Cardiac muscle cell (in vitro differentiated cells and primary cell): ENCODE measurements around the gene ADSS2. TPM values are rescaled to one million over a fixed set of nuclear protein-coding genes. Genes with fewer than 3 reads are reported as not detected.

Experiments used
- DNase-seq, 2 donors: peaks; one replicate each; pipeline versions ENCODE4 v3.0.0 to v3.0.0-alpha.2; 2010 to 2017; ENCODE audit warnings: low read depth in 1 of 2, low spot score in 1 of 2
- H3K27ac ChIP-seq: fragments of 200-600 bp; sonication (generic); 2 replicates; pipeline ENCODE4 v1.5.1; 2016
- H3K27me3 ChIP-seq: fragments of 200-600 bp; sonication (generic); 2 replicates; pipeline ENCODE4 v1.6.0; 2016; ENCODE audit warnings: control low read depth
- H3K36me3 ChIP-seq: fragments of 200-600 bp; sonication (generic); 2 replicates; pipeline ENCODE4 v1.5.1; 2016; ENCODE audit warnings: control low read depth
- H3K4me1 ChIP-seq: fragments of 200-600 bp; sonication (generic); 2 replicates; pipeline ENCODE4 v1.8.1; 2017; ENCODE audit warnings: low read depth, mild to moderate bottlenecking, mixed run types
- H3K4me3 ChIP-seq: fragments of 200-600 bp; sonication (generic); 2 replicates; pipeline ENCODE4 v1.5.1; 2016; ENCODE audit warnings: mild to moderate bottlenecking
- H3K9me3 ChIP-seq: fragments of 200-600 bp; sonication (generic); 2 replicates; pipeline ENCODE4 v1.5.1; 2017; ENCODE audit warnings: low read depth, mild to moderate bottlenecking, control low read depth
- polyA plus RNA-seq: library from polyadenylated mRNA; unstranded; fragments of >200 nt; fragmentation: Nextera tagmentation; extraction: Ambion mirVana; gene quantifications from 2 replicates; pipeline ENCODE4 v1.2.1, GENCODE V29; 2016
- total RNA-seq: library from RNA; depleted of rRNA; stranded (reverse); fragments of >200 nt; gene quantifications from 2 replicates; pipeline ENCODE4 v1.2.3, GENCODE V29; 2016
- TF ChIP-seq, protein P1 (sequence below): IDR thresholded peaks from 2 replicates; pipeline ENCODE4 v1.5.1; 2012; ENCODE audit warnings: low read depth, mild to moderate bottlenecking, low read length

Gene ADSS2
- total and polyA plus RNA-seq, 2 experiments from 2014 or later = 12.8 to 22.8 TPM

GRCh38 chr1:244361764-244362473 is 89.8 kb downstream of the ADSS2 start:
- TF ChIP-seq, protein P1, sequence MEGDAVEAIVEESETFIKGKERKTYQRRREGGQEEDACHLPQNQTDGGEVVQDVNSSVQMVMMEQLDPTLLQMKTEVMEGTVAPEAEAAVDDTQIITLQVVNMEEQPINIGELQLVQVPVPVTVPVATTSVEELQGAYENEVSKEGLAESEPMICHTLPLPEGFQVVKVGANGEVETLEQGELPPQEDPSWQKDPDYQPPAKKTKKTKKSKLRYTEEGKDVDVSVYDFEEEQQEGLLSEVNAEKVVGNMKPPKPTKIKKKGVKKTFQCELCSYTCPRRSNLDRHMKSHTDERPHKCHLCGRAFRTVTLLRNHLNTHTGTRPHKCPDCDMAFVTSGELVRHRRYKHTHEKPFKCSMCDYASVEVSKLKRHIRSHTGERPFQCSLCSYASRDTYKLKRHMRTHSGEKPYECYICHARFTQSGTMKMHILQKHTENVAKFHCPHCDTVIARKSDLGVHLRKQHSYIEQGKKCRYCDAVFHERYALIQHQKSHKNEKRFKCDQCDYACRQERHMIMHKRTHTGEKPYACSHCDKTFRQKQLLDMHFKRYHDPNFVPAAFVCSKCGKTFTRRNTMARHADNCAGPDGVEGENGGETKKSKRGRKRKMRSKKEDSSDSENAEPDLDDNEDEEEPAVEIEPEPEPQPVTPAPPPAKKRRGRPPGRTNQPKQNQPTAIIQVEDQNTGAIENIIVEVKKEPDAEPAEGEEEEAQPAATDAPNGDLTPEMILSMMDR = no peak
- Histone ChIP-seq H3K27ac (peak overlapping the region; percentile 96), H3K4me1 (peaks cover 13% of the 10 kb centered on the region), H3K4me3 (peak overlapping the region; percentile 9), H3K9me3 (no peaks in the 10 kb centered on the region), H3K27me3 (no peaks in the 10 kb centered on the region), H3K36me3 (no peaks in the 10 kb centered on the region)
- peak; percentile 60 to 81 for DNase-seq

Other genes with a start within 250 kb of the ADSS2 start
- 0.11 and 1.4 TPM in 2 replicates for gene CATSPERE, start 9.4 kb upstream of the ADSS2 start, total RNA-seq
- 0.27 and 1.1 TPM in 2 replicates for gene CATSPERE, start 9.4 kb upstream of the ADSS2 start, polyA plus RNA-seq
- gene DESI2, start 201.2 kb upstream of the ADSS2 start, total RNA-seq = 36.0 and 43.3 TPM in 2 replicates
- gene DESI2, start 201.2 kb upstream of the ADSS2 start, polyA plus RNA-seq = 32.7 and 33.0 TPM in 2 replicates